GM12892 (cell line): Measurements from ENCODE around the gene NOD1.

Experiments used
- POLR2A ChIP-seq: IDR thresholded peaks from 2 replicates; pipeline ENCODE4 v1.6.1; 2011; ENCODE audit warnings: low read depth, low read length, control low read depth
- POLR2AphosphoS5 ChIP-seq: IDR thresholded peaks from 2 replicates; pipeline ENCODE4 v1.6.1; 2011; ENCODE audit warnings: low read depth, low read length, control low read depth
- TAF1 ChIP-seq: IDR thresholded peaks from 2 replicates; pipeline ENCODE4 v1.6.1; 2011; ENCODE audit warnings: low read depth, mild to moderate bottlenecking, control low read depth, low read length, borderline replicate concordance

DNA sequence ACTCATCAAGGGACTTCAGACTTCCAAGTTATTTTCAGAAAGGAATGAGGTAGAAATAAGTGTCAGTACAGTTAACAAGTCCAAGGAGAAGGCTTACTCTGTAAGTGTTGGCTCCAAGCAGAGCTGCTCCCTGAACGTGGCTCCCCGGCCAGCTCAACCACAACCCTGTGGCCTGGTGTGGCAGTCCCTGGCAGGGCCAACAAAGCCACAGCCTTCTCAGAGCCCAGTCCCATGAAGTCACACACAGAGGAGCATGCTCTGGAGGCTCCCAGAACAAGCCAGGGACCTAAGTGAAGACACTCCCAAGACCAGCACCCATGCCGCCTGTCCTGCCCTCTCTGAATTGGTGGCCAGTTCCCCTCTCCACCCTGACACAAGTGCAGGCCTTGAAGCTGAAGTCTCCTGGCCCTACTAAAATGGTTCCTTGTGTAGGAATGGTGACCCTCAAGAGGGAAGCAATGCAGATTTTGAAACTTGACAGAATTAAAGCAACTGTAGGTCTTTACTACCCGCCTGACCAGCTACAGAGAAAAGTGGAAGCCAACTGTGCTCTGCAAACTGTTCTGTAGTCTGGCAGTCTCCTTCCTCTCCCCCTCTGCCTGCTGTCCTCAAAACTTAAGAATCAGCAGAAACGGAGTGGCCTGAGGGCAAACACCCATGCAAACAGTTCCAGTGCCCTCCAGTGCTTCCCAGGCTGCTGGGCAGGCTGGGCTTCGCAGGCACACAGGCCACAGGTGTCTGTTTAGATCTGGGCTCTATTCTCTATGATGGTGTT is 51.1 kb downstream of the NOD1 start:
- TF ChIP-seq POLR2AphosphoS5, result no peak
- TF ChIP-seq POLR2A, result no peak
- no peak for TF ChIP-seq TAF1
